ENCODE results near the gene CCNL1.
A peak's percentile ranks its signal among the peaks of the same experiment; 100 is the strongest.
"Not testable (repeated sequence)": the region's sequence is repeated elsewhere in the genome, so short reads cannot be mapped to it uniquely, and the experiment has no call there.

Gene CCNL1

GRCh38 chr3:157103860-157104259, 56.1 kb downstream of the CCNL1 start:
- H2AFZ ChIP-seq (ENCODE audit: low read length), result 0 out of 2 replicates have a peak overlapping the region, but pooled peaks have one; percentile 53
- peak; percentile 26 for DNase-seq
- H3K9me2 ChIP-seq (replicated peaks; ENCODE audit: insufficient read depth, low read length), result no peaks in the 10 kb centered on the region
- H3K4me2 ChIP-seq (ENCODE audit: low read depth, low read length), result peak overlapping the region; percentile 79
- TF ChIP-seq EZH2 (optimal IDR thresholded peaks at IDR 0.05; ENCODE audit: low read depth, low read length) (no peak), EZH2phosphoT487 (IDR thresholded peaks at IDR 0.05; ENCODE audit: low read length) (no peak), CTCF (IDR thresholded peaks at IDR 0.05; ENCODE audit: low read length) (no peak)
- no peaks in the 10 kb centered on the region for H3K27me3 ChIP-seq (replicated peaks; ENCODE audit: insufficient read depth, low read length)
- H3K27ac ChIP-seq (ENCODE audit: low read length), result peak overlapping the region; percentile 91
- no peaks in the 10 kb centered on the region for H3K36me3 ChIP-seq (replicated peaks; ENCODE audit: insufficient read depth, low read length)
- peak overlapping the region; percentile 40 for H3K4me3 ChIP-seq (ENCODE audit: low read length)
- peak overlapping the region; percentile 77 for H3K9ac ChIP-seq (ENCODE audit: low read length)
- no peaks in the 10 kb centered on the region for H3K79me2 ChIP-seq (ENCODE audit: low read length)
- H4K20me1 ChIP-seq (ENCODE audit: insufficient read depth, low read length), result no peaks in the 10 kb centered on the region
- peaks cover 73% of the 10 kb centered on the region for H3K4me1 ChIP-seq (ENCODE audit: low read length)
- peaks cover 35% of the 10 kb centered on the region for H3F3A ChIP-seq (ENCODE audit: insufficient read depth, low read length)
- H3K9me3 ChIP-seq (replicated peaks; ENCODE audit: insufficient read depth, low read length), result no peaks in the 10 kb centered on the region

- DNase-seq, result peak; percentile 90
- Histone ChIP-seq H2AFZ (ENCODE audit: low read length) (peak overlapping the region; percentile 15), H3K79me2 (ENCODE audit: low read length) (no peaks in the 10 kb centered on the region), H4K20me1 (ENCODE audit: insufficient read depth, low read length) (no peaks in the 10 kb centered on the region), H3K27me3 (replicated peaks; ENCODE audit: insufficient read depth, low read length) (no peaks in the 10 kb centered on the region), H3K4me2 (ENCODE audit: low read depth, low read length) (peak overlapping the region; percentile 79), H3K9me2 (replicated peaks; ENCODE audit: insufficient read depth, low read length) (no peaks in the 10 kb centered on the region), H3K9me3 (replicated peaks; ENCODE audit: insufficient read depth, low read length) (no peaks in the 10 kb centered on the region), H3K36me3 (replicated peaks; ENCODE audit: insufficient read depth, low read length) (no peaks in the 10 kb centered on the region), H3K9ac (ENCODE audit: low read length) (peak overlapping the region; percentile 77), H3K27ac (ENCODE audit: low read length) (peak overlapping the region; percentile 91), H3K4me3 (ENCODE audit: low read length) (peak overlapping the region; percentile 40; the same call in 1 of the 2 replicates), H3K4me1 (ENCODE audit: low read length) (peaks cover 78% of the 10 kb centered on the region), H3F3A (ENCODE audit: insufficient read depth, low read length) (peaks cover 38% of the 10 kb centered on the region)
- TF ChIP-seq CTCF (IDR thresholded peaks at IDR 0.05; ENCODE audit: low read length) (no peak), EZH2 (optimal IDR thresholded peaks at IDR 0.05; ENCODE audit: low read depth, low read length) (no peak), EZH2phosphoT487 (IDR thresholded peaks at IDR 0.05; ENCODE audit: low read length) (no peak)
These were observed 56.7 kb downstream of the CCNL1 start for GRCh38 chr3:157103280-157103679.

GRCh38 chr3:157102595-157102994, 57.4 kb downstream of the CCNL1 start:
- H3K79me2 ChIP-seq (ENCODE audit: low read length); H3K9ac ChIP-seq (ENCODE audit: low read length); H3K27me3 ChIP-seq (replicated peaks; ENCODE audit: insufficient read depth, low read length); H3K36me3 ChIP-seq (replicated peaks; ENCODE audit: insufficient read depth, low read length); H3K9me2 ChIP-seq (replicated peaks; ENCODE audit: insufficient read depth, low read length); H4K20me1 ChIP-seq (ENCODE audit: insufficient read depth, low read length); DNase-seq; H2AFZ ChIP-seq (ENCODE audit: low read length); H3K9me3 ChIP-seq (replicated peaks; ENCODE audit: insufficient read depth, low read length); H3K4me3 ChIP-seq (ENCODE audit: low read length); H3K4me2 ChIP-seq (ENCODE audit: low read depth, low read length); H3K27ac ChIP-seq (ENCODE audit: low read length): not testable (repeated sequence)
- H3K4me1 ChIP-seq (ENCODE audit: low read length), result peaks cover 85% of the 10 kb centered on the region
- H3F3A ChIP-seq (ENCODE audit: insufficient read depth, low read length), result peaks cover 45% of the 10 kb centered on the region

- Histone ChIP-seq H3K27me3 (replicated peaks; ENCODE audit: insufficient read depth, low read length) (no peaks in the 10 kb centered on the region), H4K20me1 (ENCODE audit: insufficient read depth, low read length) (no peaks in the 10 kb centered on the region), H3K9ac (ENCODE audit: low read length) (no peak overlapping the region), H3K9me2 (replicated peaks; ENCODE audit: insufficient read depth, low read length) (no peaks in the 10 kb centered on the region), H3F3A (ENCODE audit: insufficient read depth, low read length) (peaks cover 47% of the 10 kb centered on the region), H3K79me2 (ENCODE audit: low read length) (no peaks in the 10 kb centered on the region), H3K9me3 (replicated peaks; ENCODE audit: insufficient read depth, low read length) (no peaks in the 10 kb centered on the region), H3K4me2 (ENCODE audit: low read depth, low read length) (no peak overlapping the region), H2AFZ (ENCODE audit: low read length) (no peak overlapping the region), H3K4me3 (ENCODE audit: low read length) (no peak overlapping the region), H3K27ac (ENCODE audit: low read length) (no peak overlapping the region), H3K36me3 (replicated peaks; ENCODE audit: insufficient read depth, low read length) (no peaks in the 10 kb centered on the region), H3K4me1 (ENCODE audit: low read length) (peaks cover 86% of the 10 kb centered on the region)
- no peak for DNase-seq
- no peak for TF ChIP-seq EZH2 (optimal IDR thresholded peaks at IDR 0.05; ENCODE audit: low read depth, low read length)
- no peak for TF ChIP-seq EZH2phosphoT487 (IDR thresholded peaks at IDR 0.05; ENCODE audit: low read length)
- TF ChIP-seq CTCF (IDR thresholded peaks at IDR 0.05; ENCODE audit: low read length), result no peak
These were observed 57.8 kb downstream of the CCNL1 start for GRCh38 chr3:157102098-157102497.
